ENCODE data around the gene BLM. TPM values are rescaled to one million over a fixed set of nuclear protein-coding genes. Genes with fewer than 3 reads are reported as not detected.

BLM gene
- total RNA-seq, 2 donors from 2014 or later, result 71.9 to 79.6 TPM

- ATAC-seq (peak; percentile 59 to 86), DNase-seq (ENCODE audit: low spot score in 2 of 2) (no peak)
- H3K36me3 Mint-ChIP-seq, result peaks cover 0 to 55% of the 10 kb centered on the region in 2 donors
- H3K27ac Mint-ChIP-seq, result peak overlapping the region in 1 of 2 donors; percentile 62
- no peaks in the 10 kb centered on the region for H3K9me3 Mint-ChIP-seq
Observed at GRCh38 chr15:90750186-90750585, 33.0 kb downstream of the BLM start.

- DNase-seq (ENCODE audit: low spot score in 2 of 2) (no peak), ATAC-seq (no peak)
- H3K27ac Mint-ChIP-seq, result no peak overlapping the region
- H3K9me3 Mint-ChIP-seq, result no peaks in the 10 kb centered on the region
- peaks cover 6 to 55% of the 10 kb centered on the region in 2 donors for H3K36me3 Mint-ChIP-seq
Observed at GRCh38 chr15:90751300-90751825, 34.2 kb downstream of the BLM start.

- no peak for DNase-seq (ENCODE audit: low spot score in 2 of 2)
- Mint-ChIP-seq H3K27ac (peak overlapping the region in 1 of 2 donors; percentile 3), H3K9me3 (no peaks in the 10 kb centered on the region), H3K36me3 (peaks cover 26 to 46% of the 10 kb centered on the region in 2 donors)
- ATAC-seq, result no peak
Observed at GRCh38 chr15:90756916-90757315, 39.8 kb downstream of the BLM start.

- Mint-ChIP-seq H3K36me3 (peaks cover 26 to 48% of the 10 kb centered on the region in 2 donors), H3K9me3 (no peaks in the 10 kb centered on the region), H3K27ac (peak overlapping the region; percentile 3 to 87)
- ATAC-seq, result no peak
- DNase-seq (ENCODE audit: low spot score in 2 of 2), result no peak
Observed at GRCh38 chr15:90757461-90757860, 40.3 kb downstream of the BLM start.

GRCh38 chr15:90760661-90761232 is 43.6 kb downstream of the BLM start:
- no peaks in the 10 kb centered on the region for H3K9me3 Mint-ChIP-seq
- DNase-seq (ENCODE audit: low spot score in 2 of 2) (no peak), ATAC-seq (no peak)
- no peak overlapping the region for H3K27ac Mint-ChIP-seq
- H3K36me3 Mint-ChIP-seq, result peaks cover 23 to 43% of the 10 kb centered on the region in 2 donors

- no peak for ATAC-seq
- no peaks in the 10 kb centered on the region for H3K9me3 Mint-ChIP-seq
- H3K27ac Mint-ChIP-seq, result peak overlapping the region in 1 of 2 donors; percentile 50
- DNase-seq (ENCODE audit: low spot score in 2 of 2), result no peak
- peaks cover 20 to 45% of the 10 kb centered on the region in 2 donors for H3K36me3 Mint-ChIP-seq
Observed at GRCh38 chr15:90761629-90762028, 44.5 kb downstream of the BLM start.

GRCh38 chr15:90762109-90762508 is 45.0 kb downstream of the BLM start:
- Mint-ChIP-seq H3K9me3 (no peaks in the 10 kb centered on the region), H3K36me3 (peaks cover 19 to 47% of the 10 kb centered on the region in 2 donors), H3K27ac (peak overlapping the region in 1 of 2 donors; percentile 18)
- ATAC-seq (no peak), DNase-seq (ENCODE audit: low spot score in 2 of 2) (no peak)

GRCh38 chr15:90763366-90764099 is 46.4 kb downstream of the BLM start:
- DNase-seq (ENCODE audit: low spot score in 2 of 2), result no peak
- ATAC-seq, result no peak
- Mint-ChIP-seq H3K9me3 (no peaks in the 10 kb centered on the region), H3K36me3 (peaks cover 8 to 56% of the 10 kb centered on the region in 2 donors), H3K27ac (no peak overlapping the region)

- H3K9me3 Mint-ChIP-seq, result no peaks in the 10 kb centered on the region
- no peak for DNase-seq (ENCODE audit: low spot score in 2 of 2)
- no peak overlapping the region for H3K27ac Mint-ChIP-seq
- H3K36me3 Mint-ChIP-seq, result peaks cover 4 to 57% of the 10 kb centered on the region in 2 donors
- ATAC-seq, result no peak
Observed at GRCh38 chr15:90765531-90765930, 48.4 kb downstream of the BLM start.

- ATAC-seq (no peak), DNase-seq (ENCODE audit: low spot score in 2 of 2) (no peak)
- Mint-ChIP-seq H3K9me3 (no peaks in the 10 kb centered on the region), H3K27ac (no peak overlapping the region), H3K36me3 (peaks cover 0 to 56% of the 10 kb centered on the region in 2 donors)
Observed at GRCh38 chr15:90765966-90766365, 48.8 kb downstream of the BLM start.

GRCh38 chr15:90769375-90769774 is 52.2 kb downstream of the BLM start:
- H3K36me3 Mint-ChIP-seq, result peaks cover 8 to 49% of the 10 kb centered on the region in 2 donors
- H3K27ac Mint-ChIP-seq, result no peak overlapping the region
- ATAC-seq (no peak), DNase-seq (ENCODE audit: low spot score in 2 of 2) (no peak)
- H3K9me3 Mint-ChIP-seq, result no peaks in the 10 kb centered on the region

- H3K36me3 Mint-ChIP-seq, result peaks cover 14 to 48% of the 10 kb centered on the region in 2 donors
- no peak overlapping the region for H3K27ac Mint-ChIP-seq
- DNase-seq (ENCODE audit: low spot score in 2 of 2), result no peak
Observed at GRCh38 chr15:90773485-90773884, 56.3 kb downstream of the BLM start.

GRCh38 chr15:90774731-90775514 is 57.8 kb downstream of the BLM start:
- DNase-seq (ENCODE audit: low spot score in 2 of 2) (no peak), ATAC-seq (peak in 1 of 2 donors; percentile 64)
- H3K9me3 Mint-ChIP-seq, result no peaks in the 10 kb centered on the region
- no peak overlapping the region for H3K27ac Mint-ChIP-seq
- H3K36me3 Mint-ChIP-seq, result peaks cover 14 to 51% of the 10 kb centered on the region in 2 donors

More at GRCh38 chr15:90773485-90773884, 56.3 kb downstream of the BLM start:
- no peak for ATAC-seq
- H3K9me3 Mint-ChIP-seq, result no peaks in the 10 kb centered on the region

- peaks cover 17 to 38% of the 10 kb centered on the region in 2 donors for H3K36me3 Mint-ChIP-seq
- ATAC-seq (no peak), DNase-seq (ENCODE audit: low spot score in 2 of 2) (no peak)
- peaks cover 4 to 5% of the 10 kb centered on the region in 2 donors for H3K9me3 Mint-ChIP-seq
- peak overlapping the region; percentile 52 to 57 for H3K27ac Mint-ChIP-seq
Observed at GRCh38 chr15:90780916-90781315, 63.8 kb downstream of the BLM start.

- DNase-seq (ENCODE audit: low spot score in 2 of 2) (no peak), ATAC-seq (no peak)
- H3K9me3 Mint-ChIP-seq, result peaks cover 4 to 5% of the 10 kb centered on the region in 2 donors
- peaks cover 25 to 38% of the 10 kb centered on the region in 2 donors for H3K36me3 Mint-ChIP-seq
- no peak overlapping the region for H3K27ac Mint-ChIP-seq
Observed at GRCh38 chr15:90782442-90782841, 65.3 kb downstream of the BLM start.

GRCh38 chr15:90787881-90788280 is 70.7 kb downstream of the BLM start:
- ATAC-seq (no peak), DNase-seq (ENCODE audit: low spot score in 2 of 2) (no peak)
- Mint-ChIP-seq H3K27ac (no peak overlapping the region), H3K36me3 (peaks cover 17 to 18% of the 10 kb centered on the region in 2 donors), H3K9me3 (no peaks in the 10 kb centered on the region)

GRCh38 chr15:90789462-90789861 is 72.3 kb downstream of the BLM start:
- DNase-seq (ENCODE audit: low spot score in 2 of 2) (no peak), ATAC-seq (no peak)
- H3K9me3 Mint-ChIP-seq, result no peaks in the 10 kb centered on the region
- H3K36me3 Mint-ChIP-seq, result peaks cover 23 to 31% of the 10 kb centered on the region in 2 donors
- H3K27ac Mint-ChIP-seq, result no peak overlapping the region

Measured in activated naive CD4-positive, alpha-beta T cell treated with anti-CD3 and anti-CD28 coated beads, Interleukin-2, amount 50 U/mL, for 72 hours (primary cell).